Aorta (tissue), 5 donors: ENCODE data around the gene CSF1. TPM values are rescaled to one million over a fixed set of nuclear protein-coding genes. Genes with fewer than 3 reads are reported as not detected.

Experiments
- ATAC-seq: fragments of 200-7000 bp; cut with Tn5 transposase; one replicate; pipeline ENCODE4 v1.9.1; 2022; ENCODE audit warnings: moderate library complexity; ENCODE audit not compliant: low FRiP score
- DNase-seq, 2 donors: peaks; one replicate each; pipeline ENCODE4 v3.0.0-alpha.2; 2020
- H3K27ac ChIP-seq, 2 donors: one replicate each; pipeline ENCODE4 v1.5.1; 2013; ENCODE audit warnings: low read length in 2 of 2, mild to moderate bottlenecking in 2 of 2, moderate library complexity in 2 of 2, control low read depth in 1 of 2, inconsistent platforms in 1 of 2, low read depth in 1 of 2
- H3K27me3 ChIP-seq, 2 donors: one replicate each; pipeline ENCODE4 v1.6.1; 2013; ENCODE audit warnings: control low read depth in 1 of 2, low read length in 1 of 2, mild to moderate bottlenecking in 1 of 2, moderate library complexity in 1 of 2; ENCODE audit not compliant: insufficient read depth in 2 of 2, control insufficient read depth in 1 of 2
- H3K36me3 ChIP-seq, 2 donors: one replicate each; pipeline ENCODE4 v1.6.1; 2013; ENCODE audit warnings: control low read depth in 1 of 2, low read length in 1 of 2, mild to moderate bottlenecking in 1 of 2; ENCODE audit not compliant: insufficient read depth in 2 of 2, control insufficient read depth in 1 of 2
- H3K4me1 ChIP-seq, 2 donors: one replicate each; pipeline ENCODE4 v1.6.1; 2013; ENCODE audit warnings: low read length in 2 of 2, control low read depth in 1 of 2, mild to moderate bottlenecking in 1 of 2, moderate library complexity in 1 of 2; ENCODE audit not compliant: insufficient read depth in 2 of 2, control insufficient read depth in 1 of 2
- H3K4me3 ChIP-seq, 2 donors: one replicate each; pipeline ENCODE4 v1.5.1; 2013; ENCODE audit warnings: low read length in 2 of 2, control low read depth in 1 of 2, mild to moderate bottlenecking in 1 of 2
- H3K9me3 ChIP-seq: one replicate; pipeline ENCODE4 v1.6.1; 2013; ENCODE audit warnings: mild to moderate bottlenecking, low read length; ENCODE audit not compliant: control insufficient read depth
- WGBS, 2 donors: extraction: QIAGEN DNeasy Blood & Tissue Kit; methylation state at CpG; one replicate each; pipeline ENCODE4 v1.1.7; 2013; 5-methylcytosine and 5-hydroxymethylcytosine counted together
- intact Hi-C, 2 donors: fragments of 100-400 bp; cut with DNase I; formaldehyde crosslinking; loops; one replicate each; pipeline versions ENCODE4 v1.14.2 to v1.15.0; 2022
- polyA plus RNA-seq, 2 donors: library from polyadenylated mRNA; stranded (reverse); fragments of 200-250 nt; gene quantifications; one replicate each; pipeline ENCODE4 v1.2.3, GENCODE V29; 2013
- total RNA-seq, 2 donors: library from RNA; stranded (reverse); fragmentation: NEBNext Ultra II Directional; extraction: Animal tissue kit (Norgen Biotek cat#: 25700); gene quantifications; one replicate each; pipeline ENCODE4 v1.2.1, GENCODE V29; 2021
- donor health status: healthy with polysubstance abuse.
- donor health status: Bipolar disorder and iron deficiency.
- donor health status: DM: no; HTN: no; CAD: no.
- donor health status: DM: no; HTN: no; CAD: no.
- donor health status: DM: yes; HTN: yes; CAD: no.

Gene CSF1
- total and polyA plus RNA-seq, 4 donors, result 5.0 to 69.1 (median 49.1) TPM

GRCh38 chr1:109887884-109888283 is 22.8 kb upstream of the CSF1 start:
- Histone ChIP-seq H3K27ac (no peak overlapping the region), H3K9me3 (no peaks in the 10 kb centered on the region), H3K27me3 (no peaks in the 10 kb centered on the region), H3K4me1 (no peaks in the 10 kb centered on the region), H3K4me3 (no peak overlapping the region), H3K36me3 (no peaks in the 10 kb centered on the region)
- intact Hi-C loops, result no loop called here
- DNase-seq (no peak), ATAC-seq (no peak)
- WGBS, 2 donors, result 85 to 90% methylated on average over 10 of the region's 10 CpGs

GRCh38 chr1:109889094-109889493 is 21.6 kb upstream of the CSF1 start:
- intact Hi-C loops, result no loop called here
- WGBS, 2 donors, result 95% methylated on average over 3 of the region's 3 CpGs
- H3K27me3 ChIP-seq, result no peaks in the 10 kb centered on the region
- DNase-seq, result no peak
- H3K4me1 ChIP-seq, result no peaks in the 10 kb centered on the region
- H3K27ac ChIP-seq, result no peak overlapping the region
- H3K36me3 ChIP-seq, result no peaks in the 10 kb centered on the region
- no peaks in the 10 kb centered on the region for H3K9me3 ChIP-seq
- no peak overlapping the region for H3K4me3 ChIP-seq
- ATAC-seq, result no peak

- no peak for DNase-seq
- 83 to 93% methylated on average over 5 of the region's 5 CpGs for WGBS, 2 donors
These were observed 20.3 kb upstream of the CSF1 start for GRCh38 chr1:109890115-109890953.

GRCh38 chr1:109891930-109892329 is 18.7 kb upstream of the CSF1 start:
- H3K27me3 ChIP-seq, result no peaks in the 10 kb centered on the region
- DNase-seq (no peak), ATAC-seq (no peak)
- 56 to 67% methylated on average over 7 of the region's 7 CpGs for WGBS, 2 donors
- no peaks in the 10 kb centered on the region for H3K9me3 ChIP-seq
- H3K27ac ChIP-seq, result no peak overlapping the region
- no peak overlapping the region for H3K4me3 ChIP-seq
- H3K36me3 ChIP-seq, result no peaks in the 10 kb centered on the region
- intact Hi-C loops, result no loop called here
- no peaks in the 10 kb centered on the region for H3K4me1 ChIP-seq

More at GRCh38 chr1:109890115-109890953, 20.3 kb upstream of the CSF1 start:
- Histone ChIP-seq H3K4me3 (no peak overlapping the region), H3K27me3 (no peaks in the 10 kb centered on the region), H3K27ac (no peak overlapping the region), H3K9me3 (no peaks in the 10 kb centered on the region), H3K4me1 (no peaks in the 10 kb centered on the region), H3K36me3 (no peaks in the 10 kb centered on the region)
- ATAC-seq, result no peak
- intact Hi-C loops, result no loop called here

GRCh38 chr1:109892561-109893368 is 17.9 kb upstream of the CSF1 start:
- intact Hi-C loops, result no loop called here
- Histone ChIP-seq H3K4me3 (no peak overlapping the region), H3K9me3 (no peaks in the 10 kb centered on the region), H3K4me1 (no peaks in the 10 kb centered on the region), H3K27ac (no peak overlapping the region), H3K36me3 (no peaks in the 10 kb centered on the region), H3K27me3 (no peaks in the 10 kb centered on the region)
- WGBS, 2 donors, result 81 to 83% methylated on average over 10 of the region's 10 CpGs
- DNase-seq (no peak), ATAC-seq (no peak)

GRCh38 chr1:109893532-109894171 is 17.0 kb upstream of the CSF1 start:
- 92 to 97% methylated on average over 7 of the region's 7 CpGs for WGBS, 2 donors
- Histone ChIP-seq H3K27me3 (no peaks in the 10 kb centered on the region), H3K4me3 (no peak overlapping the region), H3K27ac (no peak overlapping the region), H3K36me3 (no peaks in the 10 kb centered on the region), H3K9me3 (no peaks in the 10 kb centered on the region), H3K4me1 (no peaks in the 10 kb centered on the region)
- no peak for DNase-seq
- no peak for ATAC-seq
- intact Hi-C loops, result no loop called here

- Histone ChIP-seq H3K4me1 (no peaks in the 10 kb centered on the region), H3K4me3 (no peak overlapping the region), H3K27me3 (no peaks in the 10 kb centered on the region), H3K9me3 (no peaks in the 10 kb centered on the region), H3K36me3 (no peaks in the 10 kb centered on the region), H3K27ac (no peak overlapping the region)
- no peak for ATAC-seq
- WGBS, 2 donors, result 83 to 88% methylated on average over 8 of the region's 8 CpGs
- no peak for DNase-seq
- intact Hi-C loops, result no loop called here
These were observed 15.6 kb upstream of the CSF1 start for GRCh38 chr1:109894823-109895719.
